NCI-H345 treated with DMSO at 0.1 percent for 48 hours (cell line): ENCODE results near the gene PAN3.

ENCODE experiments used
- DNase-seq: peaks from one replicate; lab custom pipeline; 2025; ENCODE audit not compliant: unreplicated experiment; lab: John Stamatoyannopoulos, UW

PAN3 gene

GRCh38 chr13:28299916-28300315 is 161.6 kb downstream of the PAN3 start:
- no peak for DNase-seq

- DNase-seq, result no peak
These were observed 163.5 kb downstream of the PAN3 start for GRCh38 chr13:28301839-28302238.

- DNase-seq, result no peak
These were observed 168.0 kb downstream of the PAN3 start for GRCh38 chr13:28306325-28306724.

GRCh38 chr13:28313579-28313978 is 175.2 kb downstream of the PAN3 start:
- DNase-seq, result no peak

GRCh38 chr13:28314879-28315278 is 176.5 kb downstream of the PAN3 start:
- DNase-seq, result no peak

- DNase-seq, result no peak
These were observed 177.8 kb downstream of the PAN3 start for GRCh38 chr13:28316129-28316528.

GRCh38 chr13:28316836-28317235 is 178.5 kb downstream of the PAN3 start:
- no peak for DNase-seq

GRCh38 chr13:28318496-28318895 is 180.2 kb downstream of the PAN3 start:
- no peak for DNase-seq

GRCh38 chr13:28319528-28319927 is 181.2 kb downstream of the PAN3 start:
- no peak for DNase-seq

- DNase-seq, result no peak
These were observed 181.9 kb downstream of the PAN3 start for GRCh38 chr13:28320209-28320608.

GRCh38 chr13:28320884-28321574 is 182.7 kb downstream of the PAN3 start:
- DNase-seq, result peak; percentile 21

- DNase-seq, result no peak
These were observed 183.4 kb downstream of the PAN3 start for GRCh38 chr13:28321756-28322155.

- DNase-seq, result no peak
These were observed 184.0 kb downstream of the PAN3 start for GRCh38 chr13:28322256-28322905.

GRCh38 chr13:28324181-28324789 is 185.9 kb downstream of the PAN3 start:
- DNase-seq, result peak; percentile 35

GRCh38 chr13:28325022-28325421 is 186.7 kb downstream of the PAN3 start:
- DNase-seq, result no peak

- DNase-seq, result no peak
These were observed 187.7 kb downstream of the PAN3 start for GRCh38 chr13:28326056-28326455.

GRCh38 chr13:28327373-28328270 is 189.3 kb downstream of the PAN3 start:
- DNase-seq, result no peak

GRCh38 chr13:28328271-28328607 is 189.9 kb downstream of the PAN3 start:
- no peak for DNase-seq

GRCh38 chr13:28329395-28330158 is 191.2 kb downstream of the PAN3 start:
- DNase-seq, result no peak

GRCh38 chr13:28333204-28333881 is 195.0 kb downstream of the PAN3 start:
- no peak for DNase-seq
